Stimulated activated memory B cell treated with anti-CD40 and anti-IgM and Interleukin-4, amounts not matched to agents 10 μg/mL and 1 μg/mL and 100 μg/mL, for 72 hours (primary cell): ENCODE data around the gene PDXDC1.
"Not testable (repeated sequence)": the region's sequence is repeated elsewhere in the genome, so short reads cannot be mapped to it uniquely, and the experiment has no call there.

Experiments
- ATAC-seq: fragments of 150-1000 bp; cut with Tn5 transposase; 2 replicates; pipeline ENCODE4 v1.10.0; 2021
- H3K27ac Mint-ChIP-seq: one replicate; pipeline ENCODE4 v1.8.0; 2022; ENCODE audit warnings: mild to moderate bottlenecking, mixed read lengths
- H3K27me3 Mint-ChIP-seq: one replicate; pipeline ENCODE4 v1.8.0; 2022; ENCODE audit warnings: mixed read lengths
- H3K36me3 Mint-ChIP-seq: one replicate; pipeline ENCODE4 v1.8.0; 2022; ENCODE audit warnings: mixed read lengths
- H3K4me1 Mint-ChIP-seq: one replicate; pipeline ENCODE4 v1.8.0; 2022; ENCODE audit warnings: mixed read lengths
- H3K4me3 Mint-ChIP-seq: one replicate; pipeline ENCODE4 v1.8.0; 2022; ENCODE audit warnings: mild to moderate bottlenecking, moderate library complexity, mixed read lengths
- H3K9me3 Mint-ChIP-seq: one replicate; pipeline ENCODE4 v1.8.0; 2022; ENCODE audit warnings: mixed read lengths

PDXDC1 gene

DNA sequence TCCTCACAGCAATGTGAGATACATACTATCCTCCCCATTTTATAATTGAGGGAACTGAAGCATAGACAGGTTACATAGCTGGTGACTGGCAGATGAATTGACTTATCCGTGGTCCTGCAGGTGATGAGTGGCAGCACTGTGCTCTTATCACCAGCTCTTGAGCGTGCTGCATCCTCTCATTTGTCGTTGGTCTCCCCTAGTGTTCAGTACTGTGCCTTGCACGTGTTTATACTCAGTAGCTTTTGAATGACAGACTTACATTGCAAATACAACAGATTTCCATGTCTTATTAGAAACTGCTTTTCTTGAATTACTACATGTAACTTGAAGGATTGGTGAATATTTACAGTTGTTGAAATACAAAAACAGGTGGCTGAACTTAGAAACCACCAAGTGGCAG, 47.4 kb downstream of the PDXDC1 start:
- Mint-ChIP-seq H3K4me1 (peaks cover 12% of the 10 kb centered on the region), H3K36me3 (peaks cover 47% of the 10 kb centered on the region)
- not testable (repeated sequence) for H3K27ac Mint-ChIP-seq, H3K9me3 Mint-ChIP-seq, H3K4me3 Mint-ChIP-seq, H3K27me3 Mint-ChIP-seq
- ATAC-seq: peak; percentile 95

- not testable (repeated sequence) for ATAC-seq, H3K27me3 Mint-ChIP-seq, H3K4me3 Mint-ChIP-seq, H3K9me3 Mint-ChIP-seq
- Mint-ChIP-seq H3K36me3 (peaks cover 57% of the 10 kb centered on the region), H3K27ac (peak overlapping the region; percentile 54), H3K4me1 (peaks cover 12% of the 10 kb centered on the region)
These were observed 48.7 kb downstream of the PDXDC1 start for GRCh38 chr16:15023381-15024077.

- peaks cover 12% of the 10 kb centered on the region for H3K4me1 Mint-ChIP-seq
- H3K9me3 Mint-ChIP-seq, H3K27me3 Mint-ChIP-seq, ATAC-seq, H3K4me3 Mint-ChIP-seq: not testable (repeated sequence)
- H3K36me3 Mint-ChIP-seq: peaks cover 53% of the 10 kb centered on the region
- H3K27ac Mint-ChIP-seq: peak overlapping the region; percentile 10
These were observed 50.0 kb downstream of the PDXDC1 start for GRCh38 chr16:15024858-15025199.

- H3K9me3 Mint-ChIP-seq, H3K4me3 Mint-ChIP-seq, ATAC-seq, H3K27me3 Mint-ChIP-seq: not testable (repeated sequence)
- peaks cover 53% of the 10 kb centered on the region for H3K36me3 Mint-ChIP-seq
- peaks cover 12% of the 10 kb centered on the region for H3K4me1 Mint-ChIP-seq
- peak overlapping the region; percentile 10 for H3K27ac Mint-ChIP-seq
These were observed 50.6 kb downstream of the PDXDC1 start for GRCh38 chr16:15025234-15025951.

DNA sequence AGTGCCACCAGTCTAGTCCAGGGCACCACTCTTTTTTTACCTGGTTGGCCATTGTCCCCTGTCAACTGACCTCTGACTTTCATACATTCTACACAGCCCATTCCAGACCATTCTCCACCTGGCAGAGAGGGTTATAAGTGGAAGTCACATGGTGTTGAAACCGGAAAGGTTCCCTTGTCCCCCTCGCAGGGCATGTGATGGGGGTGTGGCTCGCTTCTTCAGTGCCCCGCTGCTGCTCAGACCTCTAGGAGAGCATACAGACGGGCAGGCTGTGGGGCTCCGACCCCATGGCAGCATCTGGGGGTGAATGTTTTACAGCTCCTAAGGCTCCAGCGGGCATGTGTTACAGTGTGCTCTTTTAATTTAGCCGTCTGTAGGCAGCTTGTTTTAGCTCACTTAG, 52.2 kb downstream of the PDXDC1 start:
- ATAC-seq, H3K27me3 Mint-ChIP-seq, H3K4me3 Mint-ChIP-seq, H3K4me1 Mint-ChIP-seq, H3K9me3 Mint-ChIP-seq, H3K27ac Mint-ChIP-seq: not testable (repeated sequence)
- peaks cover 64% of the 10 kb centered on the region for H3K36me3 Mint-ChIP-seq

DNA sequence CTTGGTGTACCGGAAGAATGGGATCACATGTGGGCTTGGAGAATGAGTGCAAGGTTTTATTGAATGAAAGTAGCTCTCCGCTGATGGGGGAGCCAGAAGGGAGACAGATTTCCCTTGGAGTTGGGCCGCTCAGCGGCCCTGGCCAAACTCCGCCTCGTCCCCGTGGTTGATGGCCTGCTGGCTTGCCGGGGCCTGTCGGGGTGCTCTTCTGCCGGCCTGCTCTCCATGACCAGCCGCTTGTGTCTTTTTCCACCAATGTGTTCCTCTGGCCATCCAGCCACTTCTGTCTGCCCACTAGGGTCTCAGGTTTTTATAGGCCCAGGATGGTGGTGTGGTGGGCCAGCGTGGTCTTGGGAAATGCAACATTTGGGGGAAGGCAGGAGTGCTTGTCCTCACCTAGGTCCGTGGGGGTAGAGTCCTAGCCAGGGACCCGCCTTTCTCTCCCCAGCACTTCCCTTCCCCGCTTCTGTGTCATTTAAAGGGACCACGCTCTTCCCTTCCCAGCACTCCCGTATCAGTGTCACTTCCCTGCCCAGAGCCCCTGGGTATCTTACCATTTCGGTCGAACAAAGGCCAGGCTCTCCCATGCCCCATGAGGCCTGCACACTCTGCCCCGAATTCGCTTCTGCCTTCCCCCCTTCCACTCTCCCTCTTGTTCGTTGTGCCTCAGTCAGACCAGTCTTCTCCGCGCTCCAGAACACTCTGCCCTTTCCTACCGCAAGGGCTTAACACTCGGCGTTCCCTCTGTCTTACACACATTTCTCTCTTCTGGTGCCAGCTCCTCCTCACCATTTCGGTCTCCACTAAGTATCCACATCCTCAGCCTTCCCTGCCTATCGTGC, 52.9 kb downstream of the PDXDC1 start:
- peaks cover 62% of the 10 kb centered on the region for H3K36me3 Mint-ChIP-seq
- H3K27me3 Mint-ChIP-seq, ATAC-seq: not testable (repeated sequence)

DNA sequence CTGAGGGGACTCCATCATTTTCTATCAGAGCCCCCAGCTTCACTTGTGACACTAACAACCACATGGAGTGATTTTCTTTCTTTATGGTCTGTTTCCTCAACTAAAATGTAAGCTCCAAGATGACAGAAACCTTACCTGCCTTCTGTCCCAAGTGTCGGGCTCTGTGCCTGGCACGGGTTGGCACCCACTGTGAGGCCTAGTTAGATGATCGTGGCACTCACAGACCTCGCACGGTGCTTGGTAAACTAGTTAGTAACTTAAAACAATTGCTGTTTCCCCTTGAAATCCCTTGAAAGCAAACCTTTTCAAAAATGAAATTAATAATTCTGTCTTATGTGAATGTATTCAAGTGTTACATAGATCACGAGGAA, 53.5 kb downstream of the PDXDC1 start:
- H3K27me3 Mint-ChIP-seq, H3K4me3 Mint-ChIP-seq, H3K27ac Mint-ChIP-seq, H3K4me1 Mint-ChIP-seq, H3K9me3 Mint-ChIP-seq, ATAC-seq: not testable (repeated sequence)
- H3K36me3 Mint-ChIP-seq: peaks cover 62% of the 10 kb centered on the region

More for the DNA sequence above, 52.9 kb downstream of the PDXDC1 start:
- not testable (repeated sequence) for H3K9me3 Mint-ChIP-seq, H3K27ac Mint-ChIP-seq, H3K4me1 Mint-ChIP-seq, H3K4me3 Mint-ChIP-seq

DNA sequence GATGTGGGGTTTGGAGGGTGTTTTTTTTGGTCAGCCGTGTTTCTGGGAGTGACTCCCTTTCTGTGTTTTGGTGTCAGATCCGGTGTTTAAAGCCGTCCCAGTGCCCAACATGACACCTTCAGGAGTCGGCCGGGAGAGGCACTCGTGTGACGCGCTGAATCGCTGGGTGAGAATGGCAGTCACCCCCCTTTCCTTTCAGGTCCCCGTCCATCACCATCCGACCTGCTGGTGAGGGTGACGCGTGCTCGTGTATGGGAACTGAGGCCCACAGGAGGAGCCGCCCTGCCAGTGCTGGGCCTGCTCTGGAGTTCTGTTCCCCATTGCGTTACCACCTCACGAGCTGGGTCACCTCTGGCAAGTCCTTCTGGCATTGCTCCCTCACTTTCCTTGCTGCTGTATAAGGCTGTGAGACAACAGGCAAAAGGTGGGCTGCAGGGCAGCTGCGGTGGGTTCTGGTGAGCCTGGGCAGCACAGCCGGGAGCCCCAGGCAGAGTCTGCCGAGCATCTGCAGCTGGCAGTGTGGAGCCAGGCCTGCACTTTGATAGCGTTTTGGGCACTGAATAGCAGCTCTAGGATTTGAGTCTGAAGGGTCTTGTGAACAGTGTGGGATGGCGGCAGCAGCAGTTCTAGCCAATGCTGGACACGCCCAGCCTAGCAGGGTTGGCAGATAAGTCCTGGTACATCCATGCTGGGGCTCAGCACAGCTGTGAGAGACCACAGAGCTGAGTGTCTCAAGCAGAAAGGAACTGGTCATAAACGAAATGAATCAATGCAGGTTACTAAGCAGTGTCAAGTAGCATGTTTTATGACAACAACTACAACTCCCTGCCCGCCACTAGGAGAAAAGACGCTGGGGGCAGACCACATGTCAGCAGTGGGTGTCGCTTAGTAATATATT, 54.2 kb downstream of the PDXDC1 start:
- not testable (repeated sequence) for ATAC-seq, H3K4me3 Mint-ChIP-seq, H3K27ac Mint-ChIP-seq, H3K27me3 Mint-ChIP-seq, H3K9me3 Mint-ChIP-seq, H3K4me1 Mint-ChIP-seq
- H3K36me3 Mint-ChIP-seq: peaks cover 63% of the 10 kb centered on the region

DNA sequence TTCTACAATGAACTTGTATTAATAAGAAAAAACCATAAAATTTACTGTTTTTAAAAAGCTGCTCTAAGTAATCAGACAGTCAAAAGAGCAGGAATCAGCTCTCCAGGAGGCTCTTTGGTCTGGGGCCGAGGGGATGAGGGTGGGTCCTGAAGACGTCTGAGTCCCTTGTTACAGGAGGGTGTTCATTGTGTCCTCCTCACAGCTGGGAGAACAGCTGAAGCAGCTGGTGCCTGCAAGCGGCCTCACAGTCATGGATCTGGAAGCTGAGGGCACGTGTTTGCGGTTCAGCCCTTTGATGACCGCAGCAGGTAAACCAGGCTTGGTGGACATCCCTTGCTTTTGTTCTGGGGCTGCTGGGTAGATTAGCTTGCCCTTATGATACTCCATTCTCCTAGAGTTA, 54.9 kb downstream of the PDXDC1 start:
- not testable (repeated sequence) for H3K9me3 Mint-ChIP-seq, H3K4me1 Mint-ChIP-seq
- H3K36me3 Mint-ChIP-seq: peaks cover 60% of the 10 kb centered on the region

GRCh38 chr16:15031179-15031578, 56.4 kb downstream of the PDXDC1 start:
- no peak overlapping the region for H3K27ac Mint-ChIP-seq
- no peaks in the 10 kb centered on the region for H3K27me3 Mint-ChIP-seq
- H3K4me1 Mint-ChIP-seq: no peaks in the 10 kb centered on the region
- H3K36me3 Mint-ChIP-seq: peaks cover 56% of the 10 kb centered on the region
- no peak overlapping the region for H3K4me3 Mint-ChIP-seq
- ATAC-seq: no peak
- H3K9me3 Mint-ChIP-seq: no peaks in the 10 kb centered on the region

More for the DNA sequence above, 54.9 kb downstream of the PDXDC1 start:
- H3K27me3 Mint-ChIP-seq, H3K4me3 Mint-ChIP-seq, ATAC-seq, H3K27ac Mint-ChIP-seq: not testable (repeated sequence)

- Mint-ChIP-seq H3K4me1 (no peaks in the 10 kb centered on the region), H3K4me3 (no peak overlapping the region), H3K27me3 (no peaks in the 10 kb centered on the region), H3K9me3 (no peaks in the 10 kb centered on the region), H3K27ac (no peak overlapping the region), H3K36me3 (peaks cover 58% of the 10 kb centered on the region)
- ATAC-seq: no peak
These were observed 56.8 kb downstream of the PDXDC1 start for GRCh38 chr16:15031586-15031985.

DNA sequence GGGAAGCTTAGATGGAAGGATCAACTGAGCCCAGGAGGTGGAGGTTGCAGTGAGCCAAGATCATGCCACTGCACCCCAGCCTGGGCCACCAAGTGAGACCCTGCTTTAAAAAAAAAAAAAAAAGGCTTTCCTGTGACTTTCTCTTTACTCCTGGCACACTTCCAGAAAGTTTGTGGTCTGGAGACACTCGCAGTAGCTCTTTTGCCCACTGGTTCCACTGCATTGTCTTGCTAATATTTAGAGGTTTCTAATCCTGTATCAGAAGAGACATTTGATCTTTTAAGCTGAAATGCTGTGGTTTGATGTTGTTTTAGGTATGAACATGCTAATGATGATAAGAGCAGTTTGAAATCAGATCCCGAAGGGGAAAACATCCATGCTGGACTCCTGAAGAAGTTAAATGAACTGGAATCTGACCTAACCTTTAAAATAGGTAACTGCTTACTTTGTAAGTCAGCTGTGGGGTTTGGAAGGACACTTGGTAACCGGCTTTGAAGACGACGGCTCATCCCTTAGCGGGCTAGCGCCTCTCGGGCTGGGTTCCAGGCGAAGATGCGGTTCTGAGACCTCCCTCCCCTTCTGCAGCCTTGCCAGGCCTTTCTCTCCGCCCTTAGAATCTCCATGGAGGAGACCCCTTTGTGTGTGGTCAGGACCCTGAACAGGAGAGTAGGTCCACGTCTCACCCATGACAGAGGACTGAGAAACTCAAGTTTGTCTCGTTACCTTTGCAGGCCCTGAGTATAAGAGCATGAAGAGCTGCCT, 57.9 kb downstream of the PDXDC1 start:
- H3K27ac Mint-ChIP-seq: no peak overlapping the region
- H3K4me3 Mint-ChIP-seq: no peak overlapping the region
- no peaks in the 10 kb centered on the region for H3K27me3 Mint-ChIP-seq
- peaks cover 53% of the 10 kb centered on the region for H3K36me3 Mint-ChIP-seq
- no peaks in the 10 kb centered on the region for H3K9me3 Mint-ChIP-seq
- H3K4me1 Mint-ChIP-seq: no peaks in the 10 kb centered on the region
- no peak for ATAC-seq

DNA sequence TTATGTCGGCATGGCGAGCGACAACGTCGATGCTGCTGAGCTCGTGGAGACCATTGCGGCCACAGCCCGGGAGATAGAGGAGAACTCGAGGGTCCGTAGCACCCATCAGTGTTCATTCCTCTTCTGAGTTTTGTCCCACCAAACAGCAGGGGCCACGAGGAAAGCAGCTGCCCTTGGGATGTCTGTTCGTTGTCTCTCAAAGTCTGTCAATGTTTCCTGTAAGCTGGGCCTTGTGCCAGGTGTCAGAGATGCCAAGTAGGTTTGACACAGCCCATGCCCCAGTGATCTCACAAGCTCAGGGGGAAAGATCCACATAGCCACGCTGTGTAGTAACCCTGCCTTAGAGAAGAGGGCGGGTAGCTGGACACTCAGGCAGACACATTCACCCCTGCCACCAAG, 58.5 kb downstream of the PDXDC1 start:
- Mint-ChIP-seq H3K4me3 (no peak overlapping the region), H3K27ac (no peak overlapping the region), H3K36me3 (peaks cover 50% of the 10 kb centered on the region), H3K4me1 (no peaks in the 10 kb centered on the region), H3K27me3 (no peaks in the 10 kb centered on the region), H3K9me3 (no peaks in the 10 kb centered on the region)
- no peak for ATAC-seq
